GM19467 (cell line): ENCODE data around the gene ATP13A2.

Experiments used
- ATAC-seq: cut with Tn5 transposase; IDR thresholded peaks from one replicate; pipeline ENCODE4 v1.9.1; 2021; ENCODE audit warnings: mild to moderate bottlenecking, moderate library complexity; ENCODE audit not compliant: unreplicated experiment

Gene ATP13A2

DNA sequence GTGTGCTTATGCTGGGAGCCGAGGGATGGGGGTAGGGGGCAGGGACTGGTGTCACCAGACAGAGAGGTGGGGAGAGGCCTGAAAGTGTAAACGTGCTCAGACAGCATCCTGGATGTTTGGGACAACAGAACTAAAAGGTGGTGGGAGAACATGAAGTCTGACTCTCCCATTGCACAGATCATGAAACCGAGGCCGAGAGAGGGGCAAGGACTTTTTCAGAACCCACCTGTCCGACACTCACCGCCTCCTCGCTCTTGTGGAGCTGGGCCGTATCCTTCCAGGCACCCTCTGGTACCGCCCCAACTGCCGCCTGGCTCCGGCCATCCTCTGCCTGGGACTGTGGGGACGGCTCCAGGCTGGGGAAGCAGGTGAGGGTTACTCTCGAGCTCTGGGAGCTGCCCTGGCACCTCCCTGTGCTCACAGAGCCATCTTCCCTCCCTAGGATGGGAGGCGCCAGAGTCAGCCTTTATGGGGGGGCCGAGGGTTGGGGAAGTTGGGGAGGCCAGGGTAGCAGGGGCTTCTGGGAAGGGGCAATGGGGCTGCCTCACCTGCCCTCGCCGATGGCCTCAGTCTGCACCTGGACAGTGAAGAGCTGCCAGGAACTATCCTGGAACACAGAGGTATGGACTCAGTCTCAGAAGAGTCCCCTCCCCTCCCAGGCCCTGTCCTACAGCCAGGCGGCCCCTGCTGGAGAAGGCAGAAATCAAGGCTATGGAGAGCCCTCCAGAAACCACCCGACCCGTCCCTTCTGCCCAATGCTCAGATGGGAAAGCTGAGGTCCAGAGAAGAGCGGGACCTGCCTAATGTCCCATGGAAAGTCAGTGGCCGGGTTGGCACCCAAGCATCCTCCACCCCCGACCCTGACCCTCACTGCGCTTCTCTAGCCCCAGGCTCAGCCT is 7.0 kb downstream of the ATP13A2 start:
- ATAC-seq = no peak

DNA sequence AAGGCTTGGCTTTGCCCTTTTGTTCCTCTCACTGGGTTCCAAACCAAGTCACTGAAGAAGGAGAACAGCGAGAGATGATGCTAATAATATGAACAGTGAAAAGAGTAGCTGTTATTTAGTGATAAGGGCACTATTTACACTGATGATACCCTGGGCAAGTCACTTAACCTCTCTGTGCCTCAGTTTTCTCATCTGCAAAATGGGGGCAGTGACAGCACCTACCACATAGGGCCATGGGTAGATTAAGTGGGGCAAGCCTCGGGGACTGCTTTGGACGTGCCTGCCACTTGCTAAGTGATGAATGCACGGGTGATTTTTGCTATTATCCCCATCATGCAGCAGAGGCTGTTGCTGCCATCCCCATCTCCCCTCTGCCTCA is 9.2 kb downstream of the ATP13A2 start:
- ATAC-seq = no peak

- ATAC-seq = no peak
These were observed 9.8 kb downstream of the ATP13A2 start for GRCh38 chr1:17001760-17002523.

- no peak for ATAC-seq
These were observed 11.9 kb downstream of the ATP13A2 start for GRCh38 chr1:16999863-17000262.

GRCh38 chr1:16998589-16998988 is 13.1 kb downstream of the ATP13A2 start:
- no peak for ATAC-seq

GRCh38 chr1:16996845-16997244 is 14.9 kb downstream of the ATP13A2 start:
- ATAC-seq = no peak

DNA sequence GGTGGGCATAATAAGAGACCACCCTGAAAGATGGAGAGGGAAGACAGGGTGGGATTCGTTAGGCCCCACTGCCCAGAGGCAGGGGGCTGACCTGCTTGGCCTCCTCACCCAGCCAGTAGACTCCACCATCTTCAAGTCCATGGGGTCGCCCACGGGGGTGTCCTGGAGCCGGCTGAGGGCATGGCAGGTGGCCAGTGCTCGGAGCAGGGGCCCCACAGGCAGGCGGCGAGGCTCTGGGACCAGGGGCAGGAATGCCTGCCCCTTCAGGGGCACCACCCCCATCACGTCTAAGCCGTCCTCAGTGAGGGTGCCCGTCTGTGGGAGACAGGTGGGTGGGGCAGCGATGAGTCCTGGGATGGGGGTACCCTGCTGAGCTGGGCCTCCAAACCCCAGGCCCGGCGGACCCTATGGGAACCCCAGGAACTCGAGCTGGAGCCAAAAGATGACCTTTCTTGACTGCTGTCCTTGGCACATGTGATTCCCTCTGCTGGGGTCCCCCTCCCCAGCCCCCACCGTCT is 18.1 kb downstream of the ATP13A2 start:
- no peak for ATAC-seq

DNA sequence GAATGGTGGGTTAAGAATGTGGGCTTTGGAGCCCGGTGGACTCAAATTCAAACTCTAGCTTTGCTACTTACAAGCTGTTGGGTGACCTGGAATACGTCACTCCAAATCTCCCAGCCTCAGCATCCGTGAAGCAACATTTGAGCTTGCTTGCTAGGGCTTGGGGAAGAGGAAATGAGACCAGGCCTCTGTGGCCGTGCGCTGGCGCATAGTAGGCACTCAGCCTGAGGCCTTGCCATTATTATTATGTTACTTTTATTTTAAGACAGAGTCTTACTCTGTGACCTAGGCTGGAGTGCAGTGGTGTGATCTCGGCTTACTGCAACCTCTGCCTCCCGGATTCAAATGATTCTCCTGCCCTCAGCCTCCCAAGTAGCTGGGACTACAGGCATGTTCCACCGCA is 19.1 kb downstream of the ATP13A2 start:
- no peak for ATAC-seq

GRCh38 chr1:16992102-16992501 is 19.6 kb downstream of the ATP13A2 start:
- no peak for ATAC-seq

- no peak for ATAC-seq
These were observed 20.2 kb downstream of the ATP13A2 start for GRCh38 chr1:16991571-16991970.

- no peak for ATAC-seq
These were observed 21.9 kb downstream of the ATP13A2 start for GRCh38 chr1:16989676-16990391.

DNA sequence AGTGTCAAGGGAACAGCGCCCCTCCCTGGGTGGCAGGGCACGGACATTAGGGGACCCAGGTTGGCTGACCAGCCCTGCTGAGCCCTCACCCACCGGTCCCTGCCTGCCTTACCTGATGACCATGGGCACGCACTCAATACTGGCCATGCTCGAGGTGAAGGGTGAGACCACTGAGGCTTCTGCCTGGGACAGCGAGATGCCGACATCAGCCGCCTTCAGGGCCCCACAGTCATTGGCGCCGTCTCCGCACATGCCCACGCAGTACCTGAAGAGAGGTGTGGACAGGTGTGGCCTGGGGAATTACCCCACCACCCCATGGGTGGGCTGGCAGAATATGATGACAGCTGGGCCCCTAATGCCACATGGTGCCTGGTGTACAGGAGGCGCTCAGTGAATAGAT is 23.5 kb downstream of the ATP13A2 start:
- ATAC-seq = no peak

GRCh38 chr1:16986962-16987361 is 24.8 kb downstream of the ATP13A2 start:
- no peak for ATAC-seq

- ATAC-seq = no peak
These were observed 25.2 kb downstream of the ATP13A2 start for GRCh38 chr1:16986560-16986959.

GRCh38 chr1:16986113-16986512 is 25.6 kb downstream of the ATP13A2 start:
- ATAC-seq = no peak

DNA sequence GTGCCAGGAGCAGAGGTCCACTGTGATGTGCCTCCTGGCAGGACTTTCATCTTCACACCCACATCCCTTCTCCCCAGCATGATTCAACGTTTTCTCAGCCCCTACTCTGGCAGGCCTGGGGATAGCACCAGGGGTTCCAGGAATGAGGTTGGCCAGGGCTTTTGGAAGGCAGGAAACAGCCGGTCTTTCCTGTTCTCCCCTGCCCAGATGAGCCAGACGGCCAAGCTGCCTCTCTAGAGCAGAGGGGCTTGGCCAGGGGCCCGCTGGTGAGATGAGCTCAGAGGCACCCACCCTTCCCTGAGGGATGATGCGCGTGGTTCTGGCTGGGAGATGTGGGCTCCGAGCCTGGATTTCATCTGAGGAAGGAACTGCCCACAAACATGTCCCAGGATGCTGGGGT is 27.0 kb downstream of the ATP13A2 start:
- no peak for ATAC-seq

DNA sequence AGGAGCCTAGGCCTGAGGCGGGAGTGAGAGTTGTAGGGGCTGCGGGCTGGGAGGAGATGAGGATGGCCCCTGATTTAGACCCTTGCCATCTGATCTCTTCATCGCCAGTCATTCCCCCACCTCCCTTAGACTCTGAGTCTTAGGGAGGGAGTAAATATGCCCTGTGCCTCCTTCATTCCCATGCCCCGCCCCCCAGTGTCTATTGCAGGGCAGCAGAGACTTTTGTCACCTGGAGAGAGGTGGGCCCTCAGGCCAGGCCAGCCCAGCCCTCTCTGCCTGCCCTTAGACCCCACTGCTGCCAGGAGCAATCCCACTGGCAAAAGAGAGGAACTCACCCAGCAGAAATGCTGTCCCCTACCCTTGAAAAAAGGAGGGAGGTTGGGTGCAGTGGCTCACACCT is 28.1 kb downstream of the ATP13A2 start:
- ATAC-seq = no peak

DNA sequence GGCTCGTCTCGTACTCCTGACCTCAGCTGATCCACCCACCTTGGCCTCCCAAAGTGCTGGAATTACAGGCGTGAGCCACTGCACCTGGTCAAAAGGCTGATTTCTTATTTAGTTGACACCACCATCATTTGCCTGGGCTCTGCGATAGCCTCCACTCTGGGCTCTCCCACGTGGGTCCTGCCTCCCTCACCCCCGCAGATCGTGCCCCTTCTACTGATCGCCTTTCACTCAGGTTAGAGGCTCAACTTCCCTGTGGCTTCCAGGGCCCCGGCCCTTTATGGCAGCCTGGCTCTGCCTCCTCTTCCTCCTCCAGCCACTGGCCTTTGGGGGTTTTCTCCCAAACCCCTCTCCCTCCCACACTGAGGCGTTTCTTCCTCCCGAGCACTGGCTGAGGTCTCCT is 28.8 kb downstream of the ATP13A2 start:
- ATAC-seq = no peak

- no peak for ATAC-seq
These were observed 30.4 kb downstream of the ATP13A2 start for GRCh38 chr1:16981269-16981849.

GRCh38 chr1:16980473-16981268 is 31.1 kb downstream of the ATP13A2 start, which contains the start of gene MFAP2:
Gene MFAP2 (minus strand): TSS chr1:16980620. CDS start chr1:16978273, 2,347 bp downstream.
- no peak for ATAC-seq
